Measurements from ENCODE around the gene CLEC4C. TPM values are rescaled to one million over a fixed set of nuclear protein-coding genes. Genes with fewer than 3 reads are reported as not detected.

Gene CLEC4C
- total and polyA plus RNA-seq, 2 of the 4 experiments (the other 2 are of a cell fraction), result not detected

DNA sequence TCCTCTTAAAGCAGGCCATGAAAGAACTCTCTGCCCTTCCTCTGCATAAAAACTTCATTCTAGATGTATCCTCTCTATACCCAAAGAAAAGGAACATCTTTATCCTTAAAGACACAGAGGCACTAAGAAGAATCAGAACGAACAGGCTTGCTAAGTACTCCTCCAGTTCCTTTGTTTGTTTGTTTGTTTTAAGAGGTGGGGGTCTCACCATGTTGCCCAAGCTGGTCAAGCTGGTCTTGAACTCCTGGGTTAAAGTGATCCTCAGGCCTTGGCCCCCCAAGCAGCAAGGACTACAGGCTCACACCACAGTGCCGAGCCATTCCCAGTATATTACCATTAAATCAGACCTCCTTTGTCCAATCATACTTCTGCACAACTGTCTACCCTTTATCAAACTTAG, 65.6 kb downstream of the CLEC4C start:
- H3K9me1 ChIP-seq (ENCODE audit: insufficient read depth, low read length), result no peaks in the 10 kb centered on the region
- H4K91ac ChIP-seq (ENCODE audit: insufficient read depth, low read depth, low read length), result no peak overlapping the region
- no peak overlapping the region for H3K23ac ChIP-seq (ENCODE audit: low read depth, low read length)
- BruUV-seq (replicated peaks), result no TSS peak
- H2BK120ac ChIP-seq (ENCODE audit: low read depth, low read length), result no peak overlapping the region
- DNase-seq, result no peak
- H3K36me3 ChIP-seq (ENCODE audit: control insufficient read depth, insufficient read depth, low read length), result no peaks in the 10 kb centered on the region
- no peaks in the 10 kb centered on the region for H3K27me3 ChIP-seq (ENCODE audit: control insufficient read depth, insufficient read depth, low read length)
- no peak overlapping the region for H3K14ac ChIP-seq (replicated peaks; ENCODE audit: low read depth, low read length)
- H2BK20ac ChIP-seq (ENCODE audit: low read depth, low read length), result no peak overlapping the region
- H2AK5ac ChIP-seq (ENCODE audit: low read depth, low read length), result no peak overlapping the region
- no peaks in the 10 kb centered on the region for H4K20me1 ChIP-seq (ENCODE audit: insufficient read depth, low read length)
- no peak overlapping the region for H3K56ac ChIP-seq (ENCODE audit: extremely low read depth, insufficient read depth, low read length)
- H2BK15ac ChIP-seq (ENCODE audit: low read depth, low read length), result no peak overlapping the region
- TF ChIP-seq RAD21 (IDR thresholded peaks at IDR 0.05; ENCODE audit: low read length), result no peak
- TF ChIP-seq RFX5 (IDR thresholded peaks at IDR 0.05; ENCODE audit: low read depth, low read length), result no peak
- TF ChIP-seq SMC3 (IDR thresholded peaks at IDR 0.05; ENCODE audit: low read depth, low read length), result no peak
- TF ChIP-seq CHD1 (IDR thresholded peaks at IDR 0.05; ENCODE audit: low read depth, low read length), result no peak
- no peak for TF ChIP-seq FOS (IDR thresholded peaks at IDR 0.05; ENCODE audit: low read depth, low read length)
- TF ChIP-seq, protein P1, sequence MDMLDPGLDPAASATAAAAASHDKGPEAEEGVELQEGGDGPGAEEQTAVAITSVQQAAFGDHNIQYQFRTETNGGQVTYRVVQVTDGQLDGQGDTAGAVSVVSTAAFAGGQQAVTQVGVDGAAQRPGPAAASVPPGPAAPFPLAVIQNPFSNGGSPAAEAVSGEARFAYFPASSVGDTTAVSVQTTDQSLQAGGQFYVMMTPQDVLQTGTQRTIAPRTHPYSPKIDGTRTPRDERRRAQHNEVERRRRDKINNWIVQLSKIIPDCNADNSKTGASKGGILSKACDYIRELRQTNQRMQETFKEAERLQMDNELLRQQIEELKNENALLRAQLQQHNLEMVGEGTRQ (IDR thresholded peaks at IDR 0.05; ENCODE audit: low read depth, low read length), result no peak
- TF ChIP-seq, protein P2, sequence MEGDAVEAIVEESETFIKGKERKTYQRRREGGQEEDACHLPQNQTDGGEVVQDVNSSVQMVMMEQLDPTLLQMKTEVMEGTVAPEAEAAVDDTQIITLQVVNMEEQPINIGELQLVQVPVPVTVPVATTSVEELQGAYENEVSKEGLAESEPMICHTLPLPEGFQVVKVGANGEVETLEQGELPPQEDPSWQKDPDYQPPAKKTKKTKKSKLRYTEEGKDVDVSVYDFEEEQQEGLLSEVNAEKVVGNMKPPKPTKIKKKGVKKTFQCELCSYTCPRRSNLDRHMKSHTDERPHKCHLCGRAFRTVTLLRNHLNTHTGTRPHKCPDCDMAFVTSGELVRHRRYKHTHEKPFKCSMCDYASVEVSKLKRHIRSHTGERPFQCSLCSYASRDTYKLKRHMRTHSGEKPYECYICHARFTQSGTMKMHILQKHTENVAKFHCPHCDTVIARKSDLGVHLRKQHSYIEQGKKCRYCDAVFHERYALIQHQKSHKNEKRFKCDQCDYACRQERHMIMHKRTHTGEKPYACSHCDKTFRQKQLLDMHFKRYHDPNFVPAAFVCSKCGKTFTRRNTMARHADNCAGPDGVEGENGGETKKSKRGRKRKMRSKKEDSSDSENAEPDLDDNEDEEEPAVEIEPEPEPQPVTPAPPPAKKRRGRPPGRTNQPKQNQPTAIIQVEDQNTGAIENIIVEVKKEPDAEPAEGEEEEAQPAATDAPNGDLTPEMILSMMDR (conservative IDR thresholded peaks at IDR 0.05; ENCODE audit: low read depth, low read length), result no peak
- TF ChIP-seq MXI1 (IDR thresholded peaks at IDR 0.05; ENCODE audit: borderline replicate concordance, low read depth, low read length), result no peak
- TF ChIP-seq NFE2L2 (IDR thresholded peaks at IDR 0.05; ENCODE audit: low read depth, low read length), result no peak
- TF ChIP-seq RCOR1 (IDR thresholded peaks at IDR 0.05; ENCODE audit: insufficient replicate concordance, low read length), result no peak
- TF ChIP-seq MAFK (IDR thresholded peaks at IDR 0.05; ENCODE audit: low read depth, low read length), result no peak
- no peak for TF ChIP-seq CEBPB (IDR thresholded peaks at IDR 0.05; ENCODE audit: low read depth, low read length)
- no peak for TF ChIP-seq MAZ (IDR thresholded peaks at IDR 0.05; ENCODE audit: borderline replicate concordance, low read depth, low read length)
- no CpG with 5 or more reads among the region's 2 CpGs for WGBS, 2 experiments (ENCODE audit: extremely low coverage in 2 of 2, insufficient read length in 1 of 2)
- H3K18ac ChIP-seq (ENCODE audit: low read depth, low read length), result no peak overlapping the region
- no peak overlapping the region for H4K5ac ChIP-seq (ENCODE audit: low read depth, low read length)
- no peak overlapping the region for H2BK5ac ChIP-seq (ENCODE audit: low read depth, low read length, poor library complexity, severe bottlenecking)
- H3K4ac ChIP-seq (ENCODE audit: low read depth, low read length), result no peak overlapping the region
- H4K8ac ChIP-seq (ENCODE audit: low read depth in 2 of 2, low read length in 2 of 2), result no peak overlapping the region
- H3K9me3 ChIP-seq (ENCODE audit: control insufficient read depth, insufficient read depth, low read length), result no peaks in the 10 kb centered on the region
- H3K9ac ChIP-seq (ENCODE audit: low read depth, low read length), result no peak overlapping the region
- intact Hi-C loops (cut with micrococcal nuclease), result no loop called here
- no peak overlapping the region for H3K27ac ChIP-seq (ENCODE audit: insufficient read depth, low read length)
- no peak overlapping the region for H2AFZ ChIP-seq (replicated peaks; ENCODE audit: low read length, poor library complexity)
- H3K79me1 ChIP-seq (ENCODE audit: low read depth in 1 of 2, low read length in 2 of 2), result no peaks in the 10 kb centered on the region
- no peak overlapping the region for H3K4me3 ChIP-seq (ENCODE audit: insufficient read depth, low read depth, low read length)
- no peaks in the 10 kb centered on the region for H3K4me1 ChIP-seq (ENCODE audit: control insufficient read depth, insufficient read depth, low read length)
- POLR2A ChIA-PET (ENCODE audit: unreplicated experiment), result no interaction called here
- no peak overlapping the region for H3K4me2 ChIP-seq (ENCODE audit: low read depth, low read length)
- H2AK9ac ChIP-seq (replicated peaks; ENCODE audit: low read depth, low read length, poor library complexity), result no peak overlapping the region
- no peak for ATAC-seq (ENCODE audit: low read depth)
- in situ Hi-C loops (cut with MboI; ENCODE audit: low sequenced_read_pairs), result no loop called here
- dilution Hi-C loops (cut with HindIII; ENCODE audit: low sequenced_read_pairs, unreplicated experiment), result no loop called here
- CTCF ChIA-PET, result no interaction called here

Measured in IMR-90 (cell line).